GM10266 (cell line): ENCODE results near the gene CNMD.
"Not testable (repeated sequence)": the region's sequence is repeated elsewhere in the genome, so short reads cannot be mapped to it uniquely, and the experiment has no call there.

Experiments used
- DNase-seq: peaks from one replicate; pipeline ENCODE4 v3.0.0; 2012; ENCODE audit errors: extremely low spot score
- CTCF ChIP-seq: IDR thresholded peaks from 2 replicates; pipeline ENCODE4 v1.5.1; 2012; ENCODE audit warnings: mild to moderate bottlenecking, low read depth; ENCODE audit not compliant: control insufficient read depth, insufficient read depth; ENCODE audit errors: missing control alignments

The CNMD gene

GRCh38 chr13:52686376-52686775 lies 53.2 kb downstream of the CNMD start:
- no peak for DNase-seq

GRCh38 chr13:52685806-52686205 lies 53.8 kb downstream of the CNMD start:
- not testable (repeated sequence) for DNase-seq

More at GRCh38 chr13:52686376-52686775, 53.2 kb downstream of the CNMD start:
- TF ChIP-seq CTCF: no peak

GRCh38 chr13:52677823-52678222 lies 61.8 kb downstream of the CNMD start:
- no peak for TF ChIP-seq CTCF
- no peak for DNase-seq

- TF ChIP-seq CTCF: no peak
- no peak for DNase-seq
These were observed 66.2 kb downstream of the CNMD start for GRCh38 chr13:52673465-52673864.

- TF ChIP-seq CTCF: no peak
- DNase-seq: no peak
These were observed 68.9 kb downstream of the CNMD start for GRCh38 chr13:52670726-52671125.

GRCh38 chr13:52669677-52670076 lies 69.9 kb downstream of the CNMD start:
- TF ChIP-seq CTCF: no peak
- DNase-seq: no peak

GRCh38 chr13:52665325-52665724 lies 74.3 kb downstream of the CNMD start:
- no peak for DNase-seq
- peak; percentile 22 for TF ChIP-seq CTCF

GRCh38 chr13:52664272-52664671 lies 75.3 kb downstream of the CNMD start:
- no peak for DNase-seq
- no peak for TF ChIP-seq CTCF
